SK-N-SH (cell line): ENCODE results near the gene MANSC4. TPM values are rescaled to one million over a fixed set of nuclear protein-coding genes. Genes with fewer than 3 reads are reported as not detected.

ENCODE experiments used
- CTCF ChIA-PET: fragments of 300-600, 350-600 bp; formaldehyde crosslinking; extraction: SDS; loops from one replicate; lab custom pipeline; 2021; lab: Yijun Ruan, JAX
- POLR2A ChIA-PET: fragments of 350-600 bp; sonication (Branson Sonifier 250); formaldehyde crosslinking; extraction: SDS; loops from one replicate; lab custom pipeline; 2020; ENCODE audit warnings: antibody characterized with exemption, inconsistent platforms; lab: Yijun Ruan, JAX
- DNase-seq: peaks from one replicate; pipeline ENCODE4 v3.0.0; 2012
- H2AFZ ChIP-seq: fragments of 200-600 bp; sonication (generic); 2 replicates; pipeline ENCODE4 v1.8.1; 2016; ENCODE audit warnings: antibody characterized with exemption, mild to moderate bottlenecking, low read depth
- H3F3A ChIP-seq: fragments of 200-600 bp; sonication (generic); replicated peaks from 2 replicates; pipeline ENCODE3; 2016; ENCODE audit warnings: antibody characterized with exemption, mild to moderate bottlenecking; ENCODE audit not compliant: insufficient read depth
- H3K27ac ChIP-seq, 2 experiments: fragments of 200-500 bp in 1 of 2; fragments of 200-600 bp in 1 of 2; sonication (Bioruptor generic) in 1 of 2; sonication (generic), shearing (Covaris generic) in 1 of 2; 2 replicates each; pipeline versions ENCODE4 v1.5.1 to v1.6.1; 2014 to 2016; ENCODE audit warnings: low read depth in 2 of 2, inconsistent platforms in 1 of 2, low read length in 1 of 2, mild to moderate bottlenecking in 1 of 2, mixed read lengths in 1 of 2
- H3K27me3 ChIP-seq: fragments of 200-600 bp; sonication (generic), shearing (Covaris generic); 2 replicates; pipeline ENCODE4 v1.6.1; 2016; ENCODE audit warnings: mixed run types; ENCODE audit not compliant: insufficient read depth
- H3K36me3 ChIP-seq, 2 experiments: fragments of 200-500 bp in 1 of 2; fragments of 200-600 bp in 1 of 2; sonication (Bioruptor generic) in 1 of 2; sonication (generic) in 1 of 2; replicated peaks in 1 of 2; 2 replicates each; pipeline versions ENCODE3 to v1.5.1; 2014 to 2016; ENCODE audit warnings: low read length in 1 of 2, mild to moderate bottlenecking in 1 of 2; ENCODE audit not compliant: insufficient read depth in 2 of 2, control insufficient read depth in 1 of 2
- H3K4me1 ChIP-seq, 2 experiments: fragments of 200-500 bp in 1 of 2; fragments of 200-600 bp in 1 of 2; sonication (Bioruptor generic) in 1 of 2; sonication (generic), shearing (Covaris generic) in 1 of 2; 2 replicates each; pipeline versions ENCODE4 v1.5.1 to v1.6.1; 2014 to 2016; ENCODE audit warnings: low read depth in 1 of 2, low read length in 1 of 2, mixed run types in 1 of 2; ENCODE audit not compliant: insufficient read depth in 2 of 2, control insufficient read depth in 1 of 2
- H3K4me2 ChIP-seq: fragments of 200-600 bp; sonication (generic), shearing (Covaris generic); 2 replicates; pipeline ENCODE4 v1.6.1; 2017; ENCODE audit warnings: mixed run types
- H3K4me3 ChIP-seq, 2 experiments: fragments of 200-500 bp in 1 of 2; fragments of 200-600 bp in 1 of 2; sonication (Bioruptor generic) in 1 of 2; sonication (generic), shearing (Covaris generic) in 1 of 2; 2 replicates each; pipeline versions ENCODE4 v1.5.1 to v1.8.1; 2014 to 2016; ENCODE audit warnings: low read depth in 2 of 2, inconsistent platforms in 1 of 2, low read length in 1 of 2, mild to moderate bottlenecking in 1 of 2, mixed read lengths in 1 of 2, moderate library complexity in 1 of 2
- H3K79me2 ChIP-seq: fragments of 200-600 bp; sonication (generic); 2 replicates; pipeline ENCODE4 v1.8.1; 2017; ENCODE audit warnings: mild to moderate bottlenecking; ENCODE audit not compliant: insufficient read depth
- H3K9ac ChIP-seq: fragments of 200-600 bp; sonication (generic); 2 replicates; pipeline ENCODE4 v1.6.1; 2017; ENCODE audit warnings: mixed run types
- H3K9me2 ChIP-seq: fragments of 200-600 bp; sonication (generic); 2 replicates; pipeline ENCODE4 v1.6.1; 2017; ENCODE audit warnings: mixed run types
- H3K9me3 ChIP-seq: fragments of 200-600 bp; sonication (generic); 2 replicates; pipeline ENCODE4 v1.6.1; 2017; ENCODE audit warnings: mixed run types, mild to moderate bottlenecking, moderate library complexity
- H4K20me1 ChIP-seq: fragments of 200-600 bp; sonication (generic); 2 replicates; pipeline ENCODE4 v1.6.1; 2017; ENCODE audit warnings: mild to moderate bottlenecking, mixed run types; ENCODE audit not compliant: insufficient read depth
- CHD2 ChIP-seq: fragments of 150-350 bp; IDR thresholded peaks from 2 replicates; pipeline ENCODE4 v1.6.1; 2018; ENCODE audit warnings: low read length; ENCODE audit not compliant: partially characterized antibody
- ELF1 ChIP-seq: IDR thresholded peaks from 2 replicates; pipeline ENCODE4 v1.4.0; 2012
- NFIC ChIP-seq: IDR thresholded peaks from 2 replicates; pipeline ENCODE4 v1.4.0; 2012; ENCODE audit warnings: borderline replicate concordance
- RCOR1 ChIP-seq: fragments of 150-350 bp; IDR thresholded peaks from 2 replicates; pipeline ENCODE4 v1.6.1; 2017; ENCODE audit warnings: antibody characterized with exemption, low read length
- RXRA ChIP-seq: IDR thresholded peaks from 2 replicates; pipeline ENCODE4 v1.4.0; 2012; ENCODE audit warnings: low read depth, mild to moderate bottlenecking, borderline replicate concordance
- SIN3A ChIP-seq: IDR thresholded peaks from 2 replicates; pipeline ENCODE4 v1.6.1; 2012; ENCODE audit warnings: low read depth, mild to moderate bottlenecking, low read length, moderate library complexity, borderline replicate concordance
- TAF1 ChIP-seq: IDR thresholded peaks from 2 replicates; pipeline ENCODE4 v1.6.1; 2012; ENCODE audit warnings: low read depth, mild to moderate bottlenecking, low read length, moderate library complexity, borderline replicate concordance
- TCF12 ChIP-seq: IDR thresholded peaks from 2 replicates; pipeline ENCODE4 v1.4.0; 2012
- WGBS: methylation state at CpG from one replicate; pipeline ENCODE4 v1.1.6; 2017; ENCODE audit warnings: low lambda C conversion rate; 5-methylcytosine and 5-hydroxymethylcytosine counted together
- polyA plus RNA-seq, 3 experiments: library from polyadenylated mRNA; depleted of rRNA; stranded (reverse); fragments of >200 nt; gene quantifications; 2 replicates each; pipeline ENCODE4 v1.2.3, GENCODE V29; 2012
- TF ChIP-seq, protein P1 (sequence below): fragments of 150-350 bp; IDR thresholded peaks from 2 replicates; pipeline ENCODE4 v1.6.1; 2017; ENCODE audit warnings: antibody characterized with exemption, low read length, low read depth, borderline replicate concordance
- TF ChIP-seq, protein P2 (sequence below): IDR thresholded peaks from 2 replicates; pipeline ENCODE4; 2012
- TF ChIP-seq, protein P3 (sequence below): IDR thresholded peaks from 2 replicates; pipeline ENCODE4 v1.6.1; 2012; ENCODE audit warnings: mild to moderate bottlenecking, low read depth, low read length, moderate library complexity

The MANSC4 gene
- polyA plus RNA-seq, 1 of the 3 experiments (the other 2 are of a cell fraction), result not detected

DNA sequence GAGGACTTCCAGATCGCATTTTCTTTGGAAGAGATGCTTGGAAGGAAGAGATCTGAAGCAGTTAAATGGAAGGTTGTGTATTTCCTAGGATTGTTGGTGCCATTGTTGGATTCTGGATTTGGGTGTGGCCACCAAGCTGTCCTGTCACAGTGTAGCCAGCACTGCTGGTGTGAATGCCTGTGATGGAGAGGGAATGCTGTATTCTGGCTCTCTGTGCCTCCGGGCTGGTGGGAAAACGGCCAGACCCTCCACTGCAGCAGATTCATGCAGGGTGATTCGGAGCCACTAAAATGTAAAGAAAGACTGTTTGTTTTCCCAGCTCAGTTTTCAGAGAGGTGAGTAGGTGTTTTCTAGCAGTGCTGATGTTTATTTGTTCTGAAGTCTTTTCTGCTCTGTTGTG is 30.7 kb upstream of the MANSC4 start:
- Histone ChIP-seq H3K4me2 (no peak overlapping the region), H3K36me3 (no peaks in the 10 kb centered on the region), H3K4me3 (no peak overlapping the region), H3K4me1 (peaks cover 0 to 5% of the 10 kb centered on the region in 2 experiments; a peak in 1 of 4 replicates), H2AFZ (no peak overlapping the region), H3K79me2 (no peaks in the 10 kb centered on the region), H3K27ac (no peak overlapping the region), H3K9ac (no peak overlapping the region), H3F3A (no peaks in the 10 kb centered on the region), H3K9me3 (no peaks in the 10 kb centered on the region), H4K20me1 (no peaks in the 10 kb centered on the region), H3K27me3 (no peaks in the 10 kb centered on the region), H3K9me2 (no peaks in the 10 kb centered on the region)
- ChIA-PET CTCF (interaction anchor here (0.8 to 1.8 kb wide), 3 partner anchors 9 to 78 kb away, joined by 3 to 4 read pairs (median 4); no protein-coding TSS in a partner anchor), POLR2A (interaction anchor here (2.0 kb wide), 1 partner anchor 31 kb away, joined by 11 read pairs; the partner anchor contains the start of genes KLHL42 and MANSC4)
- peak; percentile 17 for DNase-seq
- WGBS, result 53% methylated on average over 4 of the region's 4 CpGs
- TF ChIP-seq TCF12 (no peak), ELF1 (no peak), CHD2 (no peak), NFIC (no peak), RCOR1 (no peak)
- TF ChIP-seq, protein P1, sequence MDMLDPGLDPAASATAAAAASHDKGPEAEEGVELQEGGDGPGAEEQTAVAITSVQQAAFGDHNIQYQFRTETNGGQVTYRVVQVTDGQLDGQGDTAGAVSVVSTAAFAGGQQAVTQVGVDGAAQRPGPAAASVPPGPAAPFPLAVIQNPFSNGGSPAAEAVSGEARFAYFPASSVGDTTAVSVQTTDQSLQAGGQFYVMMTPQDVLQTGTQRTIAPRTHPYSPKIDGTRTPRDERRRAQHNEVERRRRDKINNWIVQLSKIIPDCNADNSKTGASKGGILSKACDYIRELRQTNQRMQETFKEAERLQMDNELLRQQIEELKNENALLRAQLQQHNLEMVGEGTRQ, result no peak

DNA sequence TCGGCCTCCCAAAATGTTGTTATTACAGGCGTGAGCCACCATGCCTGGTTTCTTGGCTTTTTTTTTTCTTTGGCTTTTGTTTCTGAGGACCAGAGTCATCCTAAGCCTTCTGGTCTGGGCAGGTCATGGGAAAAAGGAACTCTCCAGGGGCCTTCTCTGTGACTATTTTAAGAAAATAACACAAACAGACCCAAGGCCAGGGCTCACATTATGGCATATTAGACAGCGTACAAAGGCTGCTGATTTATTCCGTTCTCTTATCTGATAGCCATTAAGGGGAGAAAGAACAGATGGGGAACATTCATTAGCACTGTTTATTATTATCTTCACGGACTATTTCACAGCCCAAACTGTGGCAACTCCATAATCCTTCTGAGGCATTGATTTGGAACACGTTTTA is 28.8 kb upstream of the MANSC4 start:
- no peaks in the 10 kb centered on the region for H3K36me3 ChIP-seq
- ChIA-PET CTCF (no interaction called here), POLR2A (no interaction called here)
- 66% methylated on average over 6 of the region's 6 CpGs for WGBS
- no peak overlapping the region for H3K4me3 ChIP-seq
- no peak overlapping the region for H3K4me2 ChIP-seq
- H3K79me2 ChIP-seq, result no peaks in the 10 kb centered on the region
- no peaks in the 10 kb centered on the region for H4K20me1 ChIP-seq
- H3K27me3 ChIP-seq, result no peaks in the 10 kb centered on the region
- no peak overlapping the region for H3K9ac ChIP-seq
- no peaks in the 10 kb centered on the region for H3K9me3 ChIP-seq
- peaks cover 0 to 3% of the 10 kb centered on the region in 2 experiments; a peak in 1 of 4 replicates for H3K4me1 ChIP-seq
- TF ChIP-seq, protein P2, sequence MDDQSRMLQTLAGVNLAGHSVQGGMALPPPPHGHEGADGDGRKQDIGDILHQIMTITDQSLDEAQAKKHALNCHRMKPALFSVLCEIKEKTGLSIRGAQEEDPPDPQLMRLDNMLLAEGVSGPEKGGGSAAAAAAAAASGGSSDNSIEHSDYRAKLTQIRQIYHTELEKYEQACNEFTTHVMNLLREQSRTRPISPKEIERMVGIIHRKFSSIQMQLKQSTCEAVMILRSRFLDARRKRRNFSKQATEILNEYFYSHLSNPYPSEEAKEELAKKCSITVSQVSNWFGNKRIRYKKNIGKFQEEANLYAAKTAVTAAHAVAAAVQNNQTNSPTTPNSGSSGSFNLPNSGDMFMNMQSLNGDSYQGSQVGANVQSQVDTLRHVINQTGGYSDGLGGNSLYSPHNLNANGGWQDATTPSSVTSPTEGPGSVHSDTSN, result no peak
- no peak for TF ChIP-seq TAF1
- no peak for TF ChIP-seq RXRA
- TF ChIP-seq TCF12, result no peak
- TF ChIP-seq, protein P3, sequence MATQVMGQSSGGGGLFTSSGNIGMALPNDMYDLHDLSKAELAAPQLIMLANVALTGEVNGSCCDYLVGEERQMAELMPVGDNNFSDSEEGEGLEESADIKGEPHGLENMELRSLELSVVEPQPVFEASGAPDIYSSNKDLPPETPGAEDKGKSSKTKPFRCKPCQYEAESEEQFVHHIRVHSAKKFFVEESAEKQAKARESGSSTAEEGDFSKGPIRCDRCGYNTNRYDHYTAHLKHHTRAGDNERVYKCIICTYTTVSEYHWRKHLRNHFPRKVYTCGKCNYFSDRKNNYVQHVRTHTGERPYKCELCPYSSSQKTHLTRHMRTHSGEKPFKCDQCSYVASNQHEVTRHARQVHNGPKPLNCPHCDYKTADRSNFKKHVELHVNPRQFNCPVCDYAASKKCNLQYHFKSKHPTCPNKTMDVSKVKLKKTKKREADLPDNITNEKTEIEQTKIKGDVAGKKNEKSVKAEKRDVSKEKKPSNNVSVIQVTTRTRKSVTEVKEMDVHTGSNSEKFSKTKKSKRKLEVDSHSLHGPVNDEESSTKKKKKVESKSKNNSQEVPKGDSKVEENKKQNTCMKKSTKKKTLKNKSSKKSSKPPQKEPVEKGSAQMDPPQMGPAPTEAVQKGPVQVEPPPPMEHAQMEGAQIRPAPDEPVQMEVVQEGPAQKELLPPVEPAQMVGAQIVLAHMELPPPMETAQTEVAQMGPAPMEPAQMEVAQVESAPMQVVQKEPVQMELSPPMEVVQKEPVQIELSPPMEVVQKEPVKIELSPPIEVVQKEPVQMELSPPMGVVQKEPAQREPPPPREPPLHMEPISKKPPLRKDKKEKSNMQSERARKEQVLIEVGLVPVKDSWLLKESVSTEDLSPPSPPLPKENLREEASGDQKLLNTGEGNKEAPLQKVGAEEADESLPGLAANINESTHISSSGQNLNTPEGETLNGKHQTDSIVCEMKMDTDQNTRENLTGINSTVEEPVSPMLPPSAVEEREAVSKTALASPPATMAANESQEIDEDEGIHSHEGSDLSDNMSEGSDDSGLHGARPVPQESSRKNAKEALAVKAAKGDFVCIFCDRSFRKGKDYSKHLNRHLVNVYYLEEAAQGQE, result no peak
- TF ChIP-seq SIN3A, result no peak
- no peaks in the 10 kb centered on the region for H3F3A ChIP-seq
- no peak overlapping the region for H2AFZ ChIP-seq
- H3K27ac ChIP-seq, result no peak overlapping the region
- no peaks in the 10 kb centered on the region for H3K9me2 ChIP-seq
- no peak for DNase-seq
